ENCODE measurements around the gene AKAP12.
"Not testable (repeated sequence)": the region's sequence is repeated elsewhere in the genome, so short reads cannot be mapped to it uniquely, and the experiment has no call there.

The AKAP12 gene

DNA sequence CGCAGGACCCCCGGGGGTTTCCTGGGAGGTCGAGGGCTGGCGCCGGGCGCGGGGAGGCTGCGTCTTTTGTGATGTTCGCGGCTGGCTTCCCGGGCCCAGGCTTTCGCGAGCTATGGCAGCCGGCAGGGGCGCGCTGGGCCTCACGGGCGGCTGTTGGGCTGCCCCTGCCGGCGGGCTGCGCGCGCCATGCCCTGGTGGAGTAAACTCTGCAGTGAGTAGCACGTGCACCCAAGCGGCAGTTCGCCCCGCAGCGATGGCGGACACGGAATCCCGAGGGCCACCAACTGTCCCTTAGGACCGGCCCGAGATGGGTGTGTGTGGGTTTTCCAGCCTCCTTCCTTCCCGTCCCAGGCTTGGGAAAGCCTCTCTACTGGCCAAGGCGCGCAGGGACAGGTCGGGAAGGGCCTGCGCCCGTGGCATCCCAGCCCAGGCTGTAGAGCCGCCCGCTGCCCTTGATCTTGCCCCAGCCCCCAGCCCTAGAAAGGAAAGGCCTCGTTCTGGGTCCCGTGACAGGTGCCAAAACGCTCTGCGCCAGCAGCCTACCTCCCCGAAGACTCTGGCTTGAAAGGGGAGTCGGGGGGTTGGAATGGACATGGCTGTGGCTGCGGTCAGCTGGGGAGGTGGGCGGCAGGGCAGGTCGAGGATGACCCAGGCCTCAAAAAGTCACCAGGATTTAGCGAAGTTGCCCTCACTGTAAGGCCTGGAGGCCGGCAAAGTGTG is 101.9 kb downstream of the AKAP12 start:
- no peak for DNase-seq (ENCODE audit: low spot score)

DNA sequence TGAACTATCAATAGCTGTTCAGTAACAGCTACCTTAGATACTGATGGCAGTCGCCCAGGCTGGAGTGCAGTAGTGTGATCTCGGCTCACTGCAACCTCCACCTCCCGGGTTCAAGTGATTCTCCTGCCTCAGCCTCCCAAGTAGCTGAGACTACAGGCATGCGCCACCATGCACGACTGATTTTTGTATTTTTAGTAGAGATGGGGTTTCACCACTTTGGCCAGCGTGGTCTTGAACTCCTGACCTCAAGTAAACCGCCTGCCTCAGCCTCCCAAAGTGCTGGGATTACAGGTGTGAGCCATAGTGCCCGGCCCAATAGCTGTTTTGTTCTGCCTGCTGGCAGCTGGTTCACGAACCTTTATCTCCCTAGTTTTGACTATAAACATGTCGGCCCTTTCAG is 103.0 kb downstream of the AKAP12 start:
- not testable (repeated sequence) for DNase-seq (ENCODE audit: low spot score)

DNA sequence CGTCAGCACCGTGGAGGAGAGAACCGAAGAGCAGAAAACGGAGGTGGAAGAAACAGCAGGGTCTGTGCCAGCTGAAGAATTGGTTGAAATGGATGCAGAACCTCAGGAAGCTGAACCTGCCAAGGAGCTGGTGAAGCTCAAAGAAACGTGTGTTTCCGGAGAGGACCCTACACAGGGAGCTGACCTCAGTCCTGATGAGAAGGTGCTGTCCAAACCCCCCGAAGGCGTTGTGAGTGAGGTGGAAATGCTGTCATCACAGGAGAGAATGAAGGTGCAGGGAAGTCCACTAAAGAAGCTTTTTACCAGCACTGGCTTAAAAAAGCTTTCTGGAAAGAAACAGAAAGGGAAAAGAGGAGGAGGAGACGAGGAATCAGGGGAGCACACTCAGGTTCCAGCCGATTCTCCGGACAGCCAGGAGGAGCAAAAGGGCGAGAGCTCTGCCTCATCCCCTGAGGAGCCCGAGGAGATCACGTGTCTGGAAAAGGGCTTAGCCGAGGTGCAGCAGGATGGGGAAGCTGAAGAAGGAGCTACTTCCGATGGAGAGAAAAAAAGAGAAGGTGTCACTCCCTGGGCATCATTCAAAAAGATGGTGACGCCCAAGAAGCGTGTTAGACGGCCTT is 110.0 kb downstream of the AKAP12 start:
- no peak for DNase-seq (ENCODE audit: low spot score)

DNA sequence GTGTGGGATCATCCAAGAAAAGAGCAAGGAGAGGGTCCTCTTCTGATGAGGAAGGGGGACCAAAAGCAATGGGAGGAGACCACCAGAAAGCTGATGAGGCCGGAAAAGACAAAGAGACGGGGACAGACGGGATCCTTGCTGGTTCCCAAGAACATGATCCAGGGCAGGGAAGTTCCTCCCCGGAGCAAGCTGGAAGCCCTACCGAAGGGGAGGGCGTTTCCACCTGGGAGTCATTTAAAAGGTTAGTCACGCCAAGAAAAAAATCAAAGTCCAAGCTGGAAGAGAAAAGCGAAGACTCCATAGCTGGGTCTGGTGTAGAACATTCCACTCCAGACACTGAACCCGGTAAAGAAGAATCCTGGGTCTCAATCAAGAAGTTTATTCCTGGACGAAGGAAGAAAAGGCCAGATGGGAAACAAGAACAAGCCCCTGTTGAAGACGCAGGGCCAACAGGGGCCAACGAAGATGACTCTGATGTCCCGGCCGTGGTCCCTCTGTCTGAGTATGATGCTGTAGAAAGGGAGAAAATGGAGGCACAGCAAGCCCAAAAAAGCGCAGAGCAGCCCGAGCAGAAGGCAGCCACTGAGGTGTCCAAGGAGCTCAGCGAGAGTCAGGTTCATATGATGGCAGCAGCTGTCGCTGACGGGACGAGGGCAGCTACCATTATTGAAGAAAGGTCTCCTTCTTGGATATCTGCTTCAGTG is 110.8 kb downstream of the AKAP12 start:
- DNase-seq (ENCODE audit: low spot score): no peak

DNA sequence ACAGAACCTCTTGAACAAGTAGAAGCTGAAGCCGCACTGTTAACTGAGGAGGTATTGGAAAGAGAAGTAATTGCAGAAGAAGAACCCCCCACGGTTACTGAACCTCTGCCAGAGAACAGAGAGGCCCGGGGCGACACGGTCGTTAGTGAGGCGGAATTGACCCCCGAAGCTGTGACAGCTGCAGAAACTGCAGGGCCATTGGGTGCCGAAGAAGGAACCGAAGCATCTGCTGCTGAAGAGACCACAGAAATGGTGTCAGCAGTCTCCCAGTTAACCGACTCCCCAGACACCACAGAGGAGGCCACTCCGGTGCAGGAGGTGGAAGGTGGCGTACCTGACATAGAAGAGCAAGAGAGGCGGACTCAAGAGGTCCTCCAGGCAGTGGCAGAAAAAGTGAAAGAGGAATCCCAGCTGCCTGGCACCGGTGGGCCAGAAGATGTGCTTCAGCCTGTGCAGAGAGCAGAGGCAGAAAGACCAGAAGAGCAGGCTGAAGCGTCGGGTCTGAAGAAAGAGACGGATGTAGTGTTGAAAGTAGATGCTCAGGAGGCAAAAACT is 111.5 kb downstream of the AKAP12 start:
- no peak for DNase-seq (ENCODE audit: low spot score)

DNA sequence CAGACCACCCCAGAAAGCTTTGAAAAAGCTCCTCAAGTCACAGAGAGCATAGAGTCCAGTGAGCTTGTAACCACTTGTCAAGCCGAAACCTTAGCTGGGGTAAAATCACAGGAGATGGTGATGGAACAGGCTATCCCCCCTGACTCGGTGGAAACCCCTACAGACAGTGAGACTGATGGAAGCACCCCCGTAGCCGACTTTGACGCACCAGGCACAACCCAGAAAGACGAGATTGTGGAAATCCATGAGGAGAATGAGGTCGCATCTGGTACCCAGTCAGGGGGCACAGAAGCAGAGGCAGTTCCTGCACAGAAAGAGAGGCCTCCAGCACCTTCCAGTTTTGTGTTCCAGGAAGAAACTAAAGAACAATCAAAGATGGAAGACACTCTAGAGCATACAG is 112.0 kb downstream of the AKAP12 start:
- no peak for DNase-seq (ENCODE audit: low spot score)

DNA sequence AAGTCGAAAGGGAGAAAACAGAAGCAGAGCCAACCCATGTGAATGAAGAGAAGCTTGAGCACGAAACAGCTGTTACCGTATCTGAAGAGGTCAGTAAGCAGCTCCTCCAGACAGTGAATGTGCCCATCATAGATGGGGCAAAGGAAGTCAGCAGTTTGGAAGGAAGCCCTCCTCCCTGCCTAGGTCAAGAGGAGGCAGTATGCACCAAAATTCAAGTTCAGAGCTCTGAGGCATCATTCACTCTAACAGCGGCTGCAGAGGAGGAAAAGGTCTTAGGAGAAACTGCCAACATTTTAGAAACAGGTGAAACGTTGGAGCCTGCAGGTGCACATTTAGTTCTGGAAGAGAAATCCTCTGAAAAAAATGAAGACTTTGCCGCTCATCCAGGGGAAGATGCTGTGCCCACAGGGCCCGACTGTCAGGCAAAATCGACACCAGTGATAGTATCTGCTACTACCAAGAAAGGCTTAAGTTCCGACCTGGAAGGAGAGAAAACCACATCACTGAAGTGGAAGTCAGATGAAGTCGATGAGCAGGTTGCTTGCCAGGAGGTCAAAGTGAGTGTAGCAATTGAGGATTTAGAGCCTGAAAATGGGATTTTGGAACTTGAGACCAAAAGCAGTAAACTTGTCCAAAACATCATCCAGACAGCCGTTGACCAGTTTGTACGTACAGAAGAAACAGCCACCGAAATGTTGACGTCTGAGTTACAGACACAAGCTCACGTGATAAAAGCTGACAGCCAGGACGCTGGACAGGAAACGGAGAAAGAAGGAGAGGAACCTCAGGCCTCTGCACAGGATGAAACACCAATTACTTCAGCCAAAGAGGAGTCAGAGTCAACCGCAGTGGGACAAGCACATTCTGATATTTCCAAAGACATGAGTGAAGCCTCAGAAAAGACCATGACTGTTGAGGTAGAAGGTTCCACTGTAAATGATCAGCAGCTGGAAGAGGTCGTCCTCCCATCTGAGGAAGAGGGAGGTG is 112.9 kb downstream of the AKAP12 start:
- no peak for DNase-seq (ENCODE audit: low spot score)

DNA sequence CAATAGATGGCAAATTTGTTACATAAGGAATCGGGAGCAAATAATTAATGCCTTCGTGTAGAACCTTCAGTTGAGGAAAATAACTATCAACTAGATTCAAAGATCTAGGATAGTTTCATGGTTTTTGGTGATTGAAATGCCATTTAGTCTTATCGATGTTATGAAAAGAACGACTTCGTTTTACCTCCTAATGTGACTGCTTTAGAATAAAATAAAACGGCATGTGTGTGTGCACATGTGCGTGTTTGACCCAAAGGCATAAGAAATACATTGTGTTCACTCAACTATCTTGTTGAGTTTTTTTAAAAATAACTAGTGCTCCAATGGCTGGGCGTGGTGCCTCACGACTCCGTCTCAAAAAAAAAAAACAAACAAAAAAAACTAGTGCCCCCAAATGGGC is 114.0 kb downstream of the AKAP12 start:
- no peak for DNase-seq (ENCODE audit: low spot score)

DNA sequence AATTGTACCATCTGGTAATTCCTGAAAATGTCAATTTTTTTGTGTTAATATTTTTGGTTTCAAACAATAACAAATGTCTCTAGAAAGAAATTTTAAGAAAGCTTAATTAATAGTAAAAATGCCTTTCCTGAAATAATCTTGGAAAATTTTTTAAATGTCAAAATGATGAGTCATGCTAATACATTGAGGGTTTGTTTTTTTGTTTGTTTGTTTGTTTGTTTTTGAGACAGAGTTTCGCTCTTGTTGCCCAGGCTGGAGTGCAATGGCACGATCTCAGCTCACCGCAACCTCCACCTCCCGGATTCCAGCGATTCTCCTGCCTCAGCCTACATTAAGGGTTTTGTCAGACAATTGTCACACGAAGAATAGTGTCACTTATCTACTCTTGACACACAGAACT is 117.2 kb downstream of the AKAP12 start:
- not testable (repeated sequence) for DNase-seq (ENCODE audit: low spot score)

DNA sequence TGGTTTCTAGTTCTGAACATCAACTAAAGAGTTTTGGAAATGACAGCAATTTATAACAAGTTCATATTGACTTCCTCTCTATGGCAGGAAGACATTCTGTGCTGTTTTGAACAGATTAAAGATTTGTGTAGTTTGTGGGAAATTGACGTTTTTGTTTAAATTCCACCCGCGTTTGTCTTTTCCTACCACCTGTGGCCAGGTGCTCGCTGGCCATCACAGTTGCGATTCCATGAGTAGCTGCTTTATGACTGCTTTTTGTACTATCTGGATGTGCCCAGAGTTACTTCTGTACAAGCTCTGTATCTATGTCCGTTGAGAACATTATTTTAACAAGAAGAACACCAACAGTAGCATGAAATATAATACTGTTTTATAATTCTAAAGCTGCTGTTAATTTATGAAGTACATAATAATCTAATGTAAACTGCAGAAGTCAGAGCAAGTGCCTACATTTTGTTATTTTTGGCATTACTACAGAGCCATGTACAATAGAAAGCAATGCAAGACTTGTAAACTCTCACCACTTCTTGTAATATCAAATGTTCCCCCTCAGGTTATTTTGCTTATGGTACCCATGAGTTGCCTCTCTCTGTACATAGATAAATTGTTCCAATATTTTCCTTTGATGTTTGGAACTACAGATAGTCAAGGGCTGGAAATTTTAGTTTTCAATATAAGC is 118.1 kb downstream of the AKAP12 start:
- DNase-seq (ENCODE audit: low spot score): no peak

DNA sequence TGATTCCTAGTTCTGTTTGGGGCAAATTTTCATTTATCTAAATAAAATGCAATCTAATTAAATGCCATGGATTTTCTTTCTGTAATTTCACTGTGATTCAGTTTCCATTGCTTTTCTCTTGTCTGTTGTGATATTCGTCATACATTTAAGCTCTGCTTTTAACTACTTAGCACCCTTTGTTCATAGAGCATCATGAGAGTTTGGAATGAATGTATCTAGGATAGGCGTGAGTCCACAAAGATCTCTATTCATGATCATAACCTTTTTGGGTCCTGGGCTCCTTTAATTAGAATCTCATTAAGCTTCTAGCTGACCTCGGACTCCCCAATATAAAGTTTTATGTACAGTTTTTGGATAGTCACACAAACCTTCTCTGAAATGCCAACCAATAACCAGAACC is 118.7 kb downstream of the AKAP12 start:
- no peak for DNase-seq (ENCODE audit: low spot score)

DNA sequence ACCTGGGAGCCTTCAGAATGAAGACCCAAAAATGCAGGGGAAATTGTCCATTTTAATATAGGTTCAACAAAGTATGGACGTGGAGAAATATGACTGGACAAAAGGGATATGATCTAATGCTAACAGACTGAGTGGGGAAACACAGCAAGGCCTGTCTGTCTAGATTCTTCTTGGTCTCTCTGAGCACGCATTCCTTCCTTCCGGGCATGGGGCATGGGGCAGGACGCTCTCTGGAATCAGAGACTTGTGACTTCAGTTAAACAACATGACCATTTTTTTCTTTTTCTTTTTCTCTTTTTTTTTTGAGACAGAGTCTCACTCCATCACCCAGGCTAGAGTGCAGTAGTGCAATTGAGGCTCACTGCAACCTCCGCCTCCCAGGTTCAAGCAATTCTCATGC is 119.7 kb downstream of the AKAP12 start:
- no peak for DNase-seq (ENCODE audit: low spot score)

DNA sequence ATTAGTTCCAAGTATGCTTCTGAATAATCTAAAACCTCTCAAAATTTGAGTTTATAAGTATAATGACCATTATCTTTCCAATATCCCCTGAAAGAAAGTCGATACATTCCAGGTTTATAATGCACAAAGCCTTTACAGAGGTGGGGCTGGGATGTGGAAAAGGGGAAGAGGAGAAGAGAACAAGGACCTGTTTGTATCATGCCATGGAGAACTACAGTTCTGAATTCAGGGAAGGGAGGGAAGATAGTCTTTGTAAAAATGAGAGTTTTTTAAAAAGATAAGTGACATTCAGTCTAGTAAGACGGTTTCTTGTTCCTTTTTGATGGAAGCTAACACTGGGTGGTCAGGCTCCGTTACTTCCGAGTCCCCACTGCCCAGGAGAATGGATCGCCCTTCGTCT is 125.5 kb downstream of the AKAP12 start:
- DNase-seq (ENCODE audit: low spot score): peak; percentile 57

DNA sequence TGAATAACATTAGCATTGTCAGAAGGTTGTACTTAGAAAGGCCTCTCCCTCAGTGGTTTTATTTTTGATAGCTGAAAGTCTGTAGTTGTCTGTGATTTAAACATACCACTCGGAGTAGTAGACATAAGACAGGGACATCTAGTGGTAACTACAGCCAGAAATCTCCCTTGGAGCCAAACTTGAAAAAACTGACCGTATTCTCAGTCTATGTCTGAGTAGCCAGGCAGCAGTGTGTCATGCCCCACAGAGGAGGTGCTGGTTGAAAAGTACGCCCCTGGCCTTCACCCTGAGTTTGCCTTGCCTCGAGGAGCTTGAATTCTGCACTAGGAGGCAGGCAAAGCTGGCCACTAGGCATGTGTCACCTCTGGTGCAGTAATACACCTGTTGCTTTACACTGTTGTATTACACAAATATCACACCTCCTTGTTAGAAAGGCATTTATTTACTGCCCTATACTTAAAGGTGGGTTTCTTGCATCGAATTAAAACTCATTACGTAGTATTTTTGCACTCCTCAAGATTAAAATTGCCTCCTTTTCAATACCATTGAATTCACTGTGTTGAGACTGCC is 130.8 kb downstream of the AKAP12 start:
- no peak for DNase-seq (ENCODE audit: low spot score)

DNA sequence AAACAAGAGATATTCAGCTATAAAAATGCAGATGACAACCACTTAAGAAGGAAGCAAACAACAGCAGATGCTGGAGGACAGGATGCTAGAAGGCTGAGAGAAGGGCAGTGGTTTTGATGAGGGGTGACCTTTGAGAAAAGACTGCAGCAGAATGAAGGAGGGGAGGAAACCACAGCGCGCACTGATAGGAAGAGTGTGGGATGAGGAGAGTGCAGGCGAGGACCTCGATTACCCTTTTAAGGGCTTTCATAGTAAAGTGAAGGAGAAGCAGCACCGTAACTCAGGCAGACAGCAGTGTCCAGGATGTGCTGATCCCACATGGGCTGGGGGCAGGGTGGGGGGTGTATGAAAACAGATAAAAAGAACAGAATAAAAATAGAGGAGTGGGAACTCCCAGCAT is 132.4 kb downstream of the AKAP12 start:
- DNase-seq (ENCODE audit: low spot score): no peak

DNA sequence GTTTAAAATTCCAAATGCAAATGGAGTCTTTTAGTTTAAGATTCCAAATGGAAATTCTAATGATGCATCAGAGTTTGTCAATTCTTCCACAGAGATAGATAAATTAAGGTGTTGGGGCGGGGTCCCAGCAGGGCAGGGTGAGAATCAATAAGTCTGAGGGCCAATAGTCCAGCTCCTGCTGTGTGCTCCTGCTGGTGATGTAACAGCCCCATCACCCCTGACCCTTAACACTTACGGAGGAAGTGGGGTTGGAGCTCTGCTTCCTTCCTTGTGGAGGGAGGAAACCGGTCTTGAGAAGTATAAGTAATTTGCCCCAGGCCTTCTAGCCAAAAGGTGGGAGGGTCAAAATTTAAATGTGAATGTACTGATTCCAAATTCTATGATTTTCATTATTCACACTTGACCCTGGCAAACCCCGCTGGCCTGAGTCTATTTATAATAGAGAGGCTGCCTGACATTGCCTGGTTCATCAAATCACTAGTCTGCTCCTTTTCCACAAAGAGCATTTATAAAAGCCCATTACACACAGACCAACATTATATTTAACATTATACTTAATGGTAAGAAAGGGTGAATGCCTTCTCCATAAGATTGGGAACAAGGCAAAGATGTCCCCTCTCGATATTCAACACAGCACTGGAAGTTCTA is 134.4 kb downstream of the AKAP12 start:
- DNase-seq (ENCODE audit: low spot score): no peak

DNA sequence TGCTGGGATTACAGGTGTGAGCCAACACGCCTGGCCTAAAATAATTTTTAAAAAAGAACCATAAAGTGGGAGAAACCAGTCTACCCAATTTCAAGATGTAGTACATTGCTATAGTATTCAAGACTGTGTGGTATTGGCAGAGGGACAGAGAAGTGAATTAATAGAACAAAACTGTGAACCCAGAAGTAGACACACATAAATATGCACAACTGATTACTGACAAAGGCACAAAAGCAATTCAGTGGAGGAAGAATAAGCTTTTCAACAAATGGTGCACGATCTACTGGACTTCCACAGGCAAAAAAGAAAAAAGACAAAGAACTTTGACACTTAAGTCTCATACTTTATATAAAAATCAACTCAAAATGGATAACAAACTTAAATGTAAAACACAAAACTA is 136.1 kb downstream of the AKAP12 start:
- DNase-seq (ENCODE audit: low spot score): peak; percentile 57

DNA sequence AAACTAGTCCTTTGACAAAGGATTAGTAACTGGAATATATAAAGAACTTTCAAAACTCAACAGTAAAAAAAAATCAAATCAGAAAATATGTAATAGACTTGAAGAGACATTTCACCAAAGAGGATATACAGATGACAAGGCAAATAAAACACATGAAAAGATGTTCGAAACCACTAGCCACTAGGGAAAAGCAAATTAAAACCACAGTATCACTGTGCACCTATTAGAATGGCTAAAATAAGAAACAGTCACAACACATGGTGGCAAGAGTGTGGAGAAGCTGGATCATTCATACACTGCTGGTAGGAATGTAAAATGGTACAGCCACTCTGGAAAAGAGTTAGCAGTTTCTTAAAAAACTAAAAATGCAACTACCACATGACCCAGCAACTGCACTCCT is 136.7 kb downstream of the AKAP12 start:
- DNase-seq (ENCODE audit: low spot score): no peak

DNA sequence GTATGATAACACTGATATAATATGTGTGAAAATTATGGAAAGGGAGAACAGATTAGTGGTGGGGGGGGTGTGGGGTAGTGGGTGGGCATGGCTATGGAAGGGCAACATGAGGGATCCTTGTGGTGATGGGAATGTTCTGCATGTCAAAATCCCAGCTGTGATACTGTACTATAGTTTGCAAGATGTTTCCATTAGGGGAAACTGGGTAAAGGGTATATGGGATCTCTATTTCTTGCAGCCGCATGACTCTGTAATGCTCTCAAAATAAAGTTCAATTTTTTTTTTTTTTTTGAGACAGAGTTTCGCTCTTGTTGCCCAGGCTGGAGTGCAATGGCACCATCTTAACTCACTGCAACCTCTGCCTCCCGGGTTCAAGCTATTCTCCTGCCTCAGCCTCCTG is 137.3 kb downstream of the AKAP12 start:
- no peak for DNase-seq (ENCODE audit: low spot score)
